ENCODE measurements around the gene ZDHHC7. TPM values are rescaled to one million over a fixed set of nuclear protein-coding genes. Genes with fewer than 3 reads are reported as not detected.
"Not testable (repeated sequence)": the region's sequence is repeated elsewhere in the genome, so short reads cannot be mapped to it uniquely, and the experiment has no call there.

Gene ZDHHC7, protein sequence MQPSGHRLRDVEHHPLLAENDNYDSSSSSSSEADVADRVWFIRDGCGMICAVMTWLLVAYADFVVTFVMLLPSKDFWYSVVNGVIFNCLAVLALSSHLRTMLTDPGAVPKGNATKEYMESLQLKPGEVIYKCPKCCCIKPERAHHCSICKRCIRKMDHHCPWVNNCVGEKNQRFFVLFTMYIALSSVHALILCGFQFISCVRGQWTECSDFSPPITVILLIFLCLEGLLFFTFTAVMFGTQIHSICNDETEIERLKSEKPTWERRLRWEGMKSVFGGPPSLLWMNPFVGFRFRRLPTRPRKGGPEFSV
- total RNA-seq (2014; rRNA removed; shearing (Covaris generic)) = 72.6 and 73.1 TPM in 2 replicates

DNA sequence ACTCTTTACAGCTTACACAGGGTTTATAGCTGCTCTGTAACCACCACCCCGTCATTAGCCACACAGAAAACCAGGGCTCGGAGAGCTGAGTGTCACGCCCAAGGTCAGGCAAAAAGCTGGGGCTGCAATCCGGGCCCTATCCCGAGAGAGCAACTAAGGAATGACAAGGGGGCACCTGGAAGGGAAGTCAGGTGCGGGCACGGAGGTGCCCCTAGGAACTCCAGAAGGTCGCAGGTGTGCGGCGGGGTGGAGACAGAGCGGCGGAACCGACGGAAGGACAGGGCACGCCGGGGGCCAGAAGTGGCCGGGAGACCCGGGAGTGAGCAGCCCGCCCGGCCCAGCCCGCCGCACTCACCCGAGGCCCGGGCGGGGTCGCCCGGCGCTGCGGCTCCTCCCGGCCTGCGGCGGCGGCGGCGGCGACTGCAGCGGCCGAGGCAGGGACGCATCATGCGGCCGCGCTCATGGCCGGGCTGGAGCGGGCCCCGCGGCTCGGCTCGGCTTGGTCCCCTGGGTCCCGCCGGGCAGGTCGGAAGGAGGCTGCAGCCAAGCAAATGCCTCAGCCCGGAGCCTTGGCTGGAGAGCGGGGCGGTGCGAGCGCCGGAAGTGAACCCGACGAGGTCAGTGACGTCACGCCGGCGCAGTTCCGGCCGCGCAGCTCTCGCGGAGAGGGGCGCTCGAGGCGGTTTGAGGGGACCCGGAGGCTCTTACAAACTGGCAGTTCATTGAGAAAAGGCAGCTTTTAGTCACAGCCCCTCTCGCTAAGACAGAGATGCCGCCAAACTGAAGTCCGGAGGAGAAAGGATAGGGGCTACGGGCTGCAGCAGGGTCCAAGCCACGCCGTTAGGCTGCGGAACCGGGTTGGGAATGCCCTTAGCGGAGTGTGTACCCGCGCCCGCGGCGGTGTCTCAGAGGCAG is at the start of gene ZDHHC7:
Gene ZDHHC7, minus strand, starts transcription at position 605 of the 915 bp plus-strand sequence. CDS start 20,917 bp downstream, outside the sequence.
- peak; percentile 86 to 92 for DNase-seq (ENCODE audit: low read depth in 1 of 2, low spot score in 2 of 2)

DNA sequence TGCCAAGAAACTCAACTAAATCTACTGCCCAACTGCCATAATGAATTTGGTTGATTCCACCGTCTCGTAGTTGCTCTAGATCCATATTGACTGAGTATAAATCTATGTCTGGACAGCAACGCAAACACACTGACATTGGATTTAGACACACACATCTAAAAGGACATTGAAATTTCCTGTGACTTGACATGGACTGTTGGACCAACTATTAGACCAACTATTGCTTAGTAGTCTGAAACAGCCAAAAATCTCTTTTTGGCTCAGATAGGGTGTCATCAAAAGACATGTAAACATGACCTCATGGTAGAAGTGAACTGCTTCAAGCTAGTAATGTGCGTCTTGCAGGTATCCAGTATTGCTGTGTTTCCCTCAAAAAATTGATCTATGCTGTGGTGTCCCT is 47.6 kb upstream of the ZDHHC7 start:
- Histone ChIP-seq H3K4me1 (replicated peaks) (peaks cover 23% of the 10 kb centered on the region), H3K9me3 (replicated peaks) (no peaks in the 10 kb centered on the region), H3K27ac (no peak overlapping the region), H3K4me3 (no peak overlapping the region), H3K36me3 (no peaks in the 10 kb centered on the region; the same call in 1 of the 2 replicates), H3K27me3 (replicated peaks) (no peaks in the 10 kb centered on the region)
- no peak for DNase-seq (ENCODE audit: low read depth in 1 of 2, low spot score in 2 of 2)

More for the DNA sequence above, at the start of gene ZDHHC7:
- peaks cover 21% of the 10 kb centered on the region for H3K36me3 ChIP-seq
- peak within 1 kb of the TSS; percentile 89 for H3K4me3 ChIP-seq
- H3K27ac ChIP-seq = peak within 1 kb of the TSS; percentile 96
- no peaks in the 10 kb centered on the region for H3K27me3 ChIP-seq (replicated peaks)
- H3K9me3 ChIP-seq (replicated peaks) = no peaks in the 10 kb centered on the region
- H3K4me1 ChIP-seq (replicated peaks) = peaks cover 12% of the 10 kb centered on the region

DNA sequence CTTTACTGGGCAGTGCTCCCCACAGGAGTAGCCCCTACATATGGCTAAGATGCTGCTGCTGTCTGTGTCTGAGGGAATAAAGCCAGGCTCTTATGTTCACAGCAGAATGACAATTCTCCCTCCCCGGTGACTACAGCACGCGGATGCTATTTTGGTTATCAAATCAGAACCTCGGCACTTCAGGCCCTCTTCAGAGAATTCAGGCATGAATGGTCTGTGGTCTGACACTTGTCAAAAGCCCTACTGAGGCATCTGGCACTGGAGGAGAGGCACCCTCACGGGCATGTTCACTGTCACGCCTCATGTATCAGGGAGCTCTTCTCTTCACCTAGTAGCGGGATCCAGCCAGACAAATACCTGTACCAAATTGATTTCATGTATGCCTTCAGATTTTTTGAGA is 46.6 kb upstream of the ZDHHC7 start:
- Histone ChIP-seq H3K9me3 (replicated peaks) (no peaks in the 10 kb centered on the region), H3K36me3 (no peaks in the 10 kb centered on the region; the same call in 1 of the 2 replicates), H3K4me3 (no peak overlapping the region), H3K4me1 (replicated peaks) (peaks cover 23% of the 10 kb centered on the region), H3K27me3 (replicated peaks) (no peaks in the 10 kb centered on the region), H3K27ac (no peak overlapping the region)
- no peak for DNase-seq (ENCODE audit: low read depth in 1 of 2, low spot score in 2 of 2)

DNA sequence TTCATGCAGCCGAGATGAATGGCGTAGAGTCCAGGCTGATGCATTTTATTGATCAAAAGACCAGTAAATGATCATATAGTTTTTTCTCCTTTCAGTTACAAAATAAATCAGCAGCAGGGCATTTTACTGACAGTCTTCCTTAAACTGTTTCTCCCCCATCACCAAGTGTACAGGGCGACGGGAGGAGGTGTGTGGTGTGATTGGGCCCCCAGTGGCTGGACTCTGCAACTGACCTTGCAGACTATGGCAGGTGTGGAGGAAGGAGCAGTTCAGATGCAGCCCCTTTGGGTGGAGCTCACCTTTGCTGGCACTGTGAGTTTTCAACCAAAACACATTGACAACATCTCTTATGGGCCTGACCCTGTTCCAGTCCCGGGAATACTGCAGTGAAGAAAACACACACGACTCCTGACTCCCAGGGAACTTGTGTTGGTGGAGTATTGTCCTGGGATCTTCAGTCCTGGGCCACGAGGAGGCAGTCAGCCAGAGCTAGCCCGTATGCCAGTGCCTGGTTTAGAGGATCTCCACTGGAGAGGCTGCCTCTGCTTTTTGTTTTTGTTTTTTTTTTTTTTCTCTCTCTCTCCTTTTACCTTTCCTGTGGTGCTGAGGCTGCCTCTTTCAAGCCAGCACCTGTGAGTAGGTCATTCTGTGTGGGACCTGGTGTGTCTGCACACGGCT is 46.0 kb upstream of the ZDHHC7 start:
- H3K4me1 ChIP-seq (replicated peaks) = peaks cover 23% of the 10 kb centered on the region
- no peak overlapping the region for H3K4me3 ChIP-seq
- H3K9me3 ChIP-seq (replicated peaks) = no peaks in the 10 kb centered on the region
- no peaks in the 10 kb centered on the region; the same call in 1 of the 2 replicates for H3K36me3 ChIP-seq
- H3K27me3 ChIP-seq (replicated peaks) = no peaks in the 10 kb centered on the region
- no peak overlapping the region for H3K27ac ChIP-seq
- DNase-seq (ENCODE audit: low read depth in 1 of 2, low spot score in 2 of 2) = no peak

DNA sequence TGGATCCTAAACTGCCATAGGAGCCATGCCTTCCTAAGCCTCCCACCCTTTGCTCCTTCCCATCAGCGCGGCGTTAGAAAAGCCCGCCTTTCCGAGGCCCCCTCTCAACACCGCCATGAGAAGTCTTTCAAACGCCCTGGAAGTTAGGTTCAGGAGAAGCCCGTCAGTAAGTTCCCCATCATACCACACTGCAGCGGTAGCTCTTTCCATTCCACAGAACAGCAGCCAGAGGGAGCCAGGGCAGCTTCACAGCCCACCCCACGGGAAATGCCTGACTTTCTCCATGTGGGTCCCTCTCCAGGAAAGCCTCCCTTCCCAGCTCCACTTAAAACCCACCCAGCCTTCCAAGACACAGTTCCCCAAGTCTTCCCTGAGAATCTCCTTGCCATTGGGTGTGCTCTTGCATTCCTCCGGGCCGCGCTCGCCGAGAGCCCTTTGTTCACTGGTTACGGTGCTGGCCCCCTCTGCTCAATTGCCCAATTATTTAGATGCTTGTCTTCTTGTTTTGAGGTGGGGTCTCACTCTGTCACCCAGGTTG is 44.9 kb upstream of the ZDHHC7 start:
- Histone ChIP-seq H3K9me3 (replicated peaks) (no peaks in the 10 kb centered on the region), H3K4me1 (replicated peaks) (peaks cover 23% of the 10 kb centered on the region), H3K27me3 (replicated peaks) (no peaks in the 10 kb centered on the region), H3K27ac (no peak overlapping the region), H3K36me3 (no peaks in the 10 kb centered on the region; the same call in 1 of the 2 replicates), H3K4me3 (no peak overlapping the region)
- DNase-seq (ENCODE audit: low read depth in 1 of 2, low spot score in 2 of 2) = no peak

DNA sequence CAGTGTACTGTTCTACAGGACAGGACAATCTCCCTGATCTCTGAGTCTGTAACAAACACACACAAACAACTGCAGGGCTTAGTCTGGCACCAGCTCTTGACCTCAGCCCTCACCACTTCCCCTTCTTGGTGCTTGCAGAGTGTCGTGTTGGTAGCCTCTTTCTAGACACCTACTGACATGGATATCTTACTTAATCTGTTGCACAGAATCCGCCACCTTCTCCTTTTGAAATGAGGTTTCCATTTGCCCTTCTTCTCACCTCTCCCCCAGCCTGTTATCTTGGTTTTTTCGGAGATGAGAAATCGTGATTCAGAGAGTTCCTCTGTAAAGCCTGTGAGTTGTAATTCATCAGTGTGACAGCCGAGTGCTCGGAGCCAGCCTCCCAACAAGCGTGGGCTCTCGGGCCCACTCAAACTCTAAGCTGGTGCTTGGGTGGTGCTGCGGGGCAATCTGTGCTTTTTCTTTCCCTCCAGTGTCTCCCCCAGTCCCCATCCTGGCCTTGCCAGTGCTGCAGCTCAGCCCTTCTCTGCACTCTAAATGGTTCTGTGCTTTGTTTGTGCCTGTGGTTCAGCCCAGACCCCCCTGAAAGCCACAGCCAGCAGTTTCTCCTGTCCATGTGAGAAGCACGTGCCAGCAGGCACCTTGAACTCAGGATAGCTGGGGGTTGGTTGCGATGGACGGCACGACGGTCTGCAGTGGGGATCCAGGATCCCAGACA is 44.3 kb upstream of the ZDHHC7 start:
- DNase-seq (ENCODE audit: low read depth in 1 of 2, low spot score in 2 of 2) = peak in 1 of 2 experiments; percentile 65
- Histone ChIP-seq H3K27ac (0 out of 2 replicates have a peak overlapping the region, but pooled peaks have one; percentile 1), H3K4me3 (peak overlapping the region; percentile 13), H3K9me3 (replicated peaks) (no peaks in the 10 kb centered on the region), H3K27me3 (replicated peaks) (no peaks in the 10 kb centered on the region), H3K36me3 (no peaks in the 10 kb centered on the region; the same call in 1 of the 2 replicates), H3K4me1 (replicated peaks) (peaks cover 26% of the 10 kb centered on the region)

DNA sequence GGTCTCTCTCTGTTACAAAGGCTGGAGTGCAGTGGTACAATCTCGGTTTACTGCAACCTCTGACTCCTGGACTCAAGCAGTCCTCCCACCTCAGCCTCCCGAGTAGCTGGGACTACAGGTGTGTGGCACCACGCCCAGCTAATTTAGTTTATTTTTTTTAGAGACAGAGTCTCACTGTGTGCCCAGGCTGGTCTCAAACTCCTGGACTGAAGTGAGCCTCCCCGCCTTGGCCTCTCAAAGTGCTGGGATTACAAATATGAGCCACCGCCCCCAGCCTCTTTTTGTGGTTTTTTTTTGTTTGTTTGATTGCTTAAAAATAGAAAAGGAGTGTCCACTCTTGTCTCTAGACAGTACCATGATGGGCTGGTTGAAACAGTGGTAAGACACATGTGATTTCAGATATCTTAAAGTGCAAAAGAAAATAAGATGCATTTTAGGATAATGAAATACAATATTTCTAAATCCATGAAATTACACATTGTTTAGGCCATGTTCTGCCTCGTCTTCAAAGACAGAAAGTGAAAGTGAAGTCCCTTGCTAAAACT is 43.7 kb upstream of the ZDHHC7 start:
- Histone ChIP-seq H3K27me3 (replicated peaks) (no peaks in the 10 kb centered on the region), H3K36me3 (no peaks in the 10 kb centered on the region; the same call in 1 of the 2 replicates), H3K4me1 (replicated peaks) (peaks cover 30% of the 10 kb centered on the region), H3K27ac (no peak overlapping the region), H3K4me3 (peak overlapping the region; percentile 13), H3K9me3 (replicated peaks) (no peaks in the 10 kb centered on the region)
- no peak for DNase-seq (ENCODE audit: low read depth in 1 of 2, low spot score in 2 of 2)

DNA sequence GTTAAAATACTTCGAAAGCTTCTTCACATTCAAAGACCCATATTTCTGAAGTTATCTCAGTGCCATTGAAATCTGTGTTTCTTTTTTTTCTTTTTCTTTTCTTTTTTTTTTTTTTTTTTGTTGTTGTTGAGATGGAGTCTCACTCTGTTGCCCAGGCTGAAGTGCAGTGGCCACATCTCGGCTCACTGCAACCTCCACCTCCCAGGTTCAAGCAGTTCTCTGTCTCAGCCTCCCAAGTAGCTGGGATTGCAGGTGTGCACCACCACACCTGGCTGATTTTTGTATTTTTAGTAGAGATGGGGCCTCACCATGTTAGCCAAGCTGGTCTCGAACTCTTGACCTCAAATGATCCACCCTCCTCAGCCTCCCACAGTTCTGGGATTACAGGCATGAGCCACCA is 43.0 kb upstream of the ZDHHC7 start:
- not testable (repeated sequence) for H3K27ac ChIP-seq; H3K36me3 ChIP-seq; H3K27me3 ChIP-seq (replicated peaks); H3K9me3 ChIP-seq (replicated peaks); DNase-seq (ENCODE audit: low read depth in 1 of 2, low spot score in 2 of 2); H3K4me3 ChIP-seq
- peaks cover 30% of the 10 kb centered on the region for H3K4me1 ChIP-seq (replicated peaks)

DNA sequence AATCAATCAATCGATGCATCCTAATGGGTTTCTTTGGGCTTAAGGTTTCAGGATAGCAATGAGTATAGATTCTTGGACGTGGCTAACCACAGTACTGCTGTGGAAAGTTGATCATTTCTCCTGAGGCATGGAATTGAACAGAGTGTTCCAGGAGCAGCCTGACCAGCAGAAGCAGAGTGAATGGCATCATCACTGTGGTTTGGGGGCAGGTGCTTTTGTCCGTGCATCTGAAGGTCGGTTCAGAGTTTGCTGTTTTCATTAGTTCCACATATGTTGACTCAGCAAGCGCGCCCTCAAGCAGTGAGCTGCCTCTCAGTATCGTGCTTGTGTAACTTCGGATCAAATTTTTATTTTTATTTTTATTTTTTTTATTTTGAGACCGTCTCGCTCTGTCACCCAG is 41.2 kb upstream of the ZDHHC7 start:
- no peaks in the 10 kb centered on the region for H3K9me3 ChIP-seq (replicated peaks)
- H3K27ac ChIP-seq = no peak overlapping the region
- no peak overlapping the region for H3K4me3 ChIP-seq
- no peak for DNase-seq (ENCODE audit: low read depth in 1 of 2, low spot score in 2 of 2)
- no peaks in the 10 kb centered on the region for H3K27me3 ChIP-seq (replicated peaks)
- no peaks in the 10 kb centered on the region; the same call in 1 of the 2 replicates for H3K36me3 ChIP-seq
- peaks cover 30% of the 10 kb centered on the region for H3K4me1 ChIP-seq (replicated peaks)

DNA sequence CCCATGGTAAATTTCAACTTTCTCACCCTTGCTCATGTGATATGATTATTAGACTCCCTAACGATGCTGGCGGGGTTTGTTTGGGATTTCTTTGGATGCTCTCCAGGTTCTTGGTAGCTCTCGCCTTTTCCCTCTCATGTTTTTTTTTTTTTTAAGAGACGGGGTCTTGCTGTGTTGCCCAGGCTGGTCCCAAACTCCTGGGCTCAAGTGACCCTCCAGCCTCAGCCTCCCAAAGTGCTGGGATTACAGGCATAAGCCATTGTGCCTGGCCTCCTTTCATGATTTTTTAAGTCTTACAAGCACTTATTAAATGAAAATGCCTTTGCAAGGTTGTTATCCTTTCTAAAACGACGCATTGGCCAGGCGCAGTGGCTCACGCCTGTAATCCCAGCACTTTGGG is 40.3 kb upstream of the ZDHHC7 start:
- Histone ChIP-seq H3K4me3 (no peak overlapping the region), H3K27me3 (replicated peaks) (no peaks in the 10 kb centered on the region), H3K4me1 (replicated peaks) (peaks cover 29% of the 10 kb centered on the region), H3K36me3 (no peaks in the 10 kb centered on the region; the same call in 1 of the 2 replicates), H3K27ac (no peak overlapping the region), H3K9me3 (replicated peaks) (no peaks in the 10 kb centered on the region)
- DNase-seq (ENCODE audit: low read depth in 1 of 2, low spot score in 2 of 2) = no peak

DNA sequence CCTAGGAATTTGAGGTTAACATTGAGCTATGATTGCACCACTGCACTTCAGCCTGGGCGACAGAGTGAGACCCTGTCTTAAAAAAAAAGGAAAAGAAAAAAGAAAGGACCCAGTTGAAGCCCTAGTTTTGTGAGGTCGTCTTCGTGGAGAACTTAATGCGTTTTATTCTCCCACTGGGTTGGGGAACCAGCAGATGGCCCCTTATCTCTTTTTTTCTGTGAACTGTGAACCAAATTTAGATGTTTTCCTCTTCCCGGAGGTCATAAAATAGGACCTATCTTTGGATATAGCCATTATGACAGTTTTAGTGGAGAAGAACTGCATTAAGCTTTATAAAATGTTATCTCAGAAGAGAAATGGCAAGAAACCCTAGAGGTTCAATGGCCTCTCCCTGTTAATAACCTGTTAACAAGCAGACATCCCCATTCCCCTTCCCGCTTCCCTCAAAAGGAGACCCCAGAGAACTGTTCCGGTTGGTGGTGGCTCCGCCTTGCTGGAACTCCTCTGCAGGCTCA is 39.8 kb upstream of the ZDHHC7 start:
- peaks cover 24% of the 10 kb centered on the region for H3K4me1 ChIP-seq (replicated peaks)
- no peaks in the 10 kb centered on the region; the same call in 1 of the 2 replicates for H3K36me3 ChIP-seq
- no peak overlapping the region for H3K4me3 ChIP-seq
- no peaks in the 10 kb centered on the region for H3K9me3 ChIP-seq (replicated peaks)
- no peak for DNase-seq (ENCODE audit: low read depth in 1 of 2, low spot score in 2 of 2)
- H3K27ac ChIP-seq = no peak overlapping the region
- H3K27me3 ChIP-seq (replicated peaks) = no peaks in the 10 kb centered on the region

DNA sequence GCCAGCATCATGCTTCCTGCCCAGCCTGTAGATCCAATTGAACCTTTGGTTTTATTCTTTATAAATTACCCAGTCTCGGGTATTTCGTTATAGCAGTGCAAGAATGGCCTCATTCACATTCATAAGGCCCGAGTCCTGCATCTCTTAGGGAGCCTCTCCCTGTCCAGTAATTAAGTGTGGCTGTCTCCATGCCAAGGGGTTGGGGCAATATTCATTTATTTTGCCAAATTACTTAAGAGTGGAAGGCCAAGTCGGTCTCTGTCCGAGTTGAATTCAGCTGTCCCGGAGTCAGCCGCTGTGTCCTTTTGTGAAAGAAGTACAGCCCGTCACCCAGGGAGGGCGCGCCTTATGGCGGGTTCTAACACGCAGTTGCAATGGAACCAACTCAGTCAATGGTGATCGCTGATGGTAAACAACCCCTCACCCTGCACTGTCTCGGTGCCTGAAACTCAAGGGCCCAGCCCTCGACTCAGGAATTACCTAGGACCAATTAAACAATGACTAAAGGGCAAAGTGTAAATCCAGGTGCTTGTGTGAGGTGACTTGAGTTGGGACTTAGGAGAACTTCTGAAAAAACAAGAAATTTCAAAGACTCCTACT is 38.5 kb upstream of the ZDHHC7 start:
- Histone ChIP-seq H3K36me3 (no peaks in the 10 kb centered on the region), H3K27me3 (replicated peaks) (no peaks in the 10 kb centered on the region), H3K9me3 (replicated peaks) (no peaks in the 10 kb centered on the region), H3K27ac (no peak overlapping the region), H3K4me3 (no peak overlapping the region), H3K4me1 (replicated peaks) (peaks cover 11% of the 10 kb centered on the region)
- no peak for DNase-seq (ENCODE audit: low read depth in 1 of 2, low spot score in 2 of 2)

All from SJSA1 (cell line).